HG03095 (cell line): ENCODE results near the gene TCF3.

ENCODE experiments used
- ATAC-seq: cut with Tn5 transposase; IDR thresholded peaks from one replicate; pipeline ENCODE4 v1.9.1; 2021; ENCODE audit warnings: moderate library complexity; ENCODE audit not compliant: unreplicated experiment

The TCF3 gene

DNA sequence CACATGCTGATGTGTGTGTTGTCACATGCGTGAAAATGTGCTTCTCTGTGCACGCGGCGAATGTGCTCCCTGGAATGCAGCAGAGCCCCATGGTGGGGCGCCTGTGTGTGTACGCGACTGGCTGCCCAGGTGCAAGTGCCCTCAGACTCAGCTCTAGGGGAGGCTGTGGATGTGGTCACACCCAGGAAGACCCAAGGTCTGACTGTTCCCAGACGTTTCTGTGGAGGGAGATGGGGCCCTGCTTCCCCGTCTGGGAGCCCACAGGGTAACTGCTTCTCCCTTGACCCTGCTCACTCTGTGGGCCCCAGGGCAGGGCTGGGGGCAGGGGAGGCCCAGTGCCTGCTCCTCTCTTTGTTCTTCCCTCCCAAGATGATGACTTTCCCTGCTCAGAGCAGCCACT lies 39.3 kb downstream of the TCF3 start:
- no peak for ATAC-seq

DNA sequence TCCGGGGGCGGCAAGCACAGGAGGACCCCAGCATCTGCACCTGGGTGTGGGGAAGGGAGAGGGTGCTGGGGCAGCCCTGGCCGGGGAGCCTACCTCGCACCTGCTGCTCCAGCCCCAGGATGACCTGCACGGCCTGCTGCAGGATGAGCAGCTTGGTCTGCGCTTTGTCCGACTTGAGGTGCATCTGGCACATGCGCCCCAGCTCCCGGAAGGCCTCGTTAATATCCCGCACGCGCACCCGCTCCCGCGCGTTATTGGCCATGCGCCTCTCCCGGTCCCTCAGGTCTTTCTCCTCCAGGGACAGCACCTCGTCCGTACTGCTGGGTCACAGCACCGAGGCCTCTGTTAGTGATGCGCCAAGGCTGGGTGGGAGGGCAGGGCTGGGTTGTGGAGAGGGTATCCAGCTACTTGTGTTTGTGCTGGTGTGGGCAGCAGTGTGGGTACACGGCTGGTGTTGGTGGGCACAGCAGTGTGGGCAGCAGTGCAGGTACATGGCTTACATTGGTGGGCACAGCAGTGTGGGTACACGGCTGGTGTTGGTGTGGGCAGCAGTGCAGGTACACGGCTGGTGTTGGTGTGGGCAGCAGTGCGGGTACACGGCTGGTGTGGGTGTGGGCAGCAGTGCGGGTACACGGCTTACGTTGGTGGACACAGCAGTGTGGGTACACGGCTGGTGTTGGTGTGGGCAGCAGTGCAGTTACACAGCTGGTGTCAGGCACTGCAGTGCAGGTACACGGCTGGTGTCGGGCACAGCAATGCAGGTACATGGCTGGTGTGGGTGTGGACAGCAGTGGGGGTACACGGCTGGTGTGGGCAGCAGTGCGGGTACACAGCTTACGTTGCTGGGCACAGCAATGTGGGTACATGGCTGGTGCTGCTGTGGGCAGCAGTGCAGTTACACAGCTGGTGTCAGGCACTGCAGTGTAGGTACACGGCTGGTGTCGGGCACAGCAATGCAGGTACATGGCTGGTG lies 40.0 kb downstream of the TCF3 start:
- ATAC-seq, result no peak

DNA sequence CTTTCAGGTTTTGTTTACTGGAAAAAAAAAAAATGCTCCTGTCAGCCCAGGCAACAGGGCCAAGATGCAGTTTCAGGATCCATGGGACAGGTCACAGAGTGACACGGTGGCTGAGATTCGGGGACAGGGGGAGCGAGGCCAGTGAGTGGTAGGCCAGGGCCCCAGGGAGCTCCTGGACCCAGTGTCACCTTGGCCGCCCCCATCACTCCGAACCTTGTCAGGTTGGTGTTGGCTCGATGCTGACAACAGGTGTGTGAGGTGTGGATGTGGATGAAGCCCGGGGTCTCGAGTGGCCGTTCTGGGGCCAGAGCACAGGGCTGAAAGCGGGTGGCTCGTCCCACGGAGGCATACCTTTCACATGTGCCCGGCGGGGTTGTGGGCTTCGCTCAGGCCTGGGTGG lies 41.1 kb downstream of the TCF3 start:
- no peak for ATAC-seq

DNA sequence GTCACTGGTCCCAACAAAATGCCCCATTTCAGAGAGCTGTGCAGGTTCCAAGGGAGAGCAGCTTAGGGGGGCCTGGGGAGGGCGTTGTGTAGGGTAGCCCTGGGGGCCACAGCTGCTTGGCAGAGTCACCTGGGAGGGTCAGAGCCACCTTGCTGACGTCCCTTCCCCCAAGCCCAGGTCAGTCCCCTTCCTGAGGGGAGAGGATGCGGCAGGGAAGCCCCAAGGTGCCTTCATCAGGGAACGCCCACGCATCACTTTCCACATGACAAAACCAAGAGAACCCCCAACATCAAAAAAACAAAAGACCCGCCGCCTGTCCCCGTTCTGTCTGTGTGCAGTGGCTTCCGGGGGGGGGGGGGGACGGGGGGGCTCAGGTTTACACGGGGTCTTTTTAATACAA lies 41.8 kb downstream of the TCF3 start:
- no peak for ATAC-seq

DNA sequence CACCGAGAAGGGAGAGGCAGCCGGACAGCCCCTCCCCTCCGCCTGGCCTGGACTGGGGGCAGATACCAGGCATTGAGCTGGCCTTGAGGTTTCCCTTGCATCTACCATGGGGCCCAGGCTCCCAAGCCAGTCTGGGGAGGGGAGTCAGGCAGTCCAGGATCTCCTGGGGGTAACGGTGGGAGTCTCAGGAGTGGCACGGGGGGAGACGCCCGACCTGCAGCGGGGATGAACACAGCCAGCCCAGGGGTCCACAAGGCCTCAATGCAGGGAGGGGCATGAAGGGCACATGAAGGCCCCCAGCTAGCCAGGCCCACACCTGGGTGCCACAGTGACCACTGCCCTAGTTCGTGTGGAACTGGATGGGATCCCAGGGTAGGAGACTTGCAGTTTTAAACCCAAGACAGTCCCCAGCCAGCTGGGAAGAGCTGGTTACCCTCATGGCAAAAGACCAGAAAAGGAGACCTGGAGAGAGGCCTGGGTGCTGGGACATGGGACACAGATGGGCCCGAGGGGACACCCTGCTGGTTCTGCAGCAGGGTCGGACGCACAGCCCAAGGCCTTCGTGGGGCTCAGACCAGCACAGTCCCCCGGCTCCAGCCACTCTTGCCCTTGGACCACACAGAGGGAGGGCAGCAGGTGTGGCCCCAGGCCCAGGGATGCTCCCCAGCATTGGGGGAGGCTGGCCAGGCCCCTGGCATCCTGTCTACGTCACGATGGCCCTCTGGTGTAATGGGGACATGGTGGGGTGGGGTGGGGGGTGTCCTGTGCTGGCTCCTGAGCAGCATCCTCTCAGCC lies 42.5 kb downstream of the TCF3 start:
- ATAC-seq, result no peak

DNA sequence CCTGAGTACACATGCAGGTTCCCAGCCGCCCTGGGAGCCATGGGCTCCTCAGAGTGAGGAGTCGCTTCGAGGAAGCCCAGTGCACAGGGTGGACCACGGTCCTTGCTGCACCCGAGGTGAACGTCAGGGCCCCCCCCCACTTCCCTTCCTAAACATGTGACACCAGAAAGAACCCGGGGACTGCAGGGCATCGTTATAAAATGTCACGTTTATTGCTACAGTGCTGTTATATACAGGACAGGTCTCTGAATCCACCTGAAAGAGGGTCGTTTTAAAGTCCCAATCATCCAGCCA lies 43.4 kb downstream of the TCF3 start:
- ATAC-seq, result no peak

DNA sequence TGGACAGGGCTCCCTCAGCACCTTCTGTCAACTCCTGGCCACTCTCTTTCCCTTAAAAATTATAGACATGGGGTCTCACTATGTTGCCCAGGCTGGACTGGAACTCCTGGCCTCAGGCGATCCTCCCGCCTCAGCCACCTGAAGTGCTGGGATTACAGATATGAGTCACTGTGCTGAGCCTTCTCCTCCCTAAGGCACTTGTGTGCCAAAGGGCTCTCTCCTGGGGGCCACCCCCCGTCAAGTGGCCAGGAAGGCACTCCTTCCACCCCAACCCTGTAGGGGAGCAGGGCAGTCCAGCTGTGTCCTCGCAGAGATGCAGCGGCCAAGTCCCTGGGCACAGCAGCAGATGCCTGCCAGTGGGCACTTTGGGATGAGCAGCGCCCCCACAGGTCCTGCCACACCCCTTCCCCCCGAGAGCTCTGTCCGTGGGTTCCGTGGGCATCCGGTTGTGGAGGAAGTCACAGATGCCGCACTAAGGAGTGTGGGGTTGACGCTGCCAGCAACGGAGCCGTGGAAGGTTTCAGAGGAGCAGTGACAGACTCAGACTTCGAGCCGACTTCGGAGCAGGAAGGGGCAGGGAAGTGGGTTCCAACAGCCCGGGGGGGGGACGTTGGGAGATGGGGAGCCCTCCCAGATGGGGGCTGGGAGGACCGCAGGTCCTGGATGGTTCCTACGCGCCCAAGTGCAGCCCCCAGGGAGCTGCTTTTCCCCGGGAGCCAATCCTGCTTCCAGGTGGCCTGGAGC lies 43.9 kb downstream of the TCF3 start:
- ATAC-seq, result no peak

DNA sequence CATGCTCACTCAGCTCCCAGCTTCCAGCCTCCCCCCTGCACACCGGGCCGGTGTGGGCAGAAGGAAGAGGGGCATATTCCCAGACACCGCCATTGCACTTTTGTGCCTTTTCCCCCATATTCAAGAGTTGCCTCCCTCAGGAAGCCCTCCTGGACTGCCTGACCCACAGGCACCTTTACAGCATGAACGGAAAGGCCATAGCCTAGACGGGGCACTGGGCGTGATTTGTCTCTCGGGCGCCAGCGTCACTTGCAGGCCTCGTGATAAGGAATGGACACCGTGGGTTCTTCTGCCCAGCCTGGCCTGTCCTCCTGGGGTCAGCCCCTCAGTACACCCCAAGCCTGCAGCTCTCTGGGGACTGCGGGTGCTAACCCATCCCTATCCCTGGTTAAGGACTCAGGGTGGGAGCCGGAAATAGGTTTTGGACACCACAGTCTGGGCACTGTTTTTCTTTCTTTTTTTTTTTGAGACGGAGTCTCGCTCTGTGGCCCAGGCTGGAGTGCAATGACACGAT lies 46.2 kb downstream of the TCF3 start:
- ATAC-seq, result no peak

DNA sequence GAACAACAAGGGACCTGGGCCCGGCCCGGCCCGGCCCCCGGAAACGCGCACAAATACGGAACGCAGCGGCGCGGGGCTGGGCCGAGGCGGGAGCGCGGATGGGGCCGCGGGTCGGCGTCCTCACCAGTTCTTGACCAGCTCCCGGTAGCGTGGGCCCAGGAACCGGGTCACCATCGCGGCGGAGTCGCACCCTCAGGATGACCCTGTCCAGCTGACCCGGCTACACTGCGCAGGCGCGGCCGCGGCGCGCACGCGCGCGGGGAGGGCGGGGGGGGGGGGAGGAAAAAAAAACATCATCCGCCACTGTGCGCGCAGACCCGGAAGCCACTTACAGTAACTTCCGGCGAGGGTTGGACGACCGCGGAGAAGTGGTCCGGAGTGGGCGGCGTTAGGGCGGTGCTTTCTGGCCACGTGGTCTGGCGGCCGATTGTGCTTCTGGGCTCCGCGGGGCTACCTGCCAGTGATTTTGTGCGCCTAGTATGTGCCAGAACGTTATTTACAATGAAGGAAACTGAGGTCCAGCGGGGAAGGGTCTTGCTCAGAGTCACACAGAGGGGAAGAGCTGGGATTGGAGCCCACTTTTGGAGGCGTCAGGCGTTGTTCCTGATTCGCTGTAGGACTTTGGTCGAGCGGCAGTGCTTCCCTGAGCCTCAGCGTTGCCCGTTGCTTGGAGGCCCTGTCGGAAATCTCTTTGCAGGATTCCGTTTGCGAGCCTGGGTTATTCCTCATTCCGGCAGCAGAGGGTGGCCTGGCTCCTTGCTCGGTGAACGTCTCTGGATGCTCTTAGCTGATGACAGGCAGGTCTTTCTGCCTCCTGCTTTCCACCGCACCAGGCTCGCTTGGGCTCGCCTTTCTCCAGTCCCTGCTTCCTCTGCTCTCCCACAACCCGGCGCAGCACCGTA lies 46.9 kb downstream of the TCF3 start, which contains the start of gene UQCR11:
Gene UQCR11 (minus strand): TSS at position 227 of the 902 bp plus-strand sequence. CDS start 53 bp downstream, at position 174.
- peak; percentile 77 for ATAC-seq

DNA sequence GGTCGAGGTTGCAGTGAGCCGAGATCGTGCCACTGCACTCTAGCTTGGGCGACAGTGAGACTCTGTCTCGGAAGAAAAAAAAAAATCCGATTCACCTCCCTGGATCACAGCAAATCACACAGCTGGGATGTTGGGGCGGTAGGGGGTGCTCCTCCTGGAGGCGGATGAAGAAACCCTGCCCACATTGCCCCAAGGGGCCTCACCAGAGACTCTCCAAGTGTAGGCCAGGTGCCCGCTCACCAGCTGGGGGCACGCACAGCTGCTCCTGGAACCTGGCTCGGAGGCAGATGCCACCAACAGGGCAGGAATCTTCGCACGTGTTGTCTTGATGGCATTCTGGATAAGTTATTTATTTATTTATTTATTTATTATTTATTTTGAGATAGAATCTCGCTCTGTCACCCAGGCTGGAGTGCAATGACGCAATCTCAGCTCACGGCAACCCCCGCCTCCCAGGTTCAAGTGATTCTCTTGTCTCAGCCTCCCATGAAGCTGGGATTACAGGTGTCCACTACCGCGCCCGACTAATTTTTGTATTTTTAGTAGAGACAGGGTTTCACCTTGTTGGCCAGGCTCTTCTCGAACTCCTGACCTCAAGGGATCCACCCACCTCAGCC lies 50.2 kb downstream of the TCF3 start:
- no peak for ATAC-seq

DNA sequence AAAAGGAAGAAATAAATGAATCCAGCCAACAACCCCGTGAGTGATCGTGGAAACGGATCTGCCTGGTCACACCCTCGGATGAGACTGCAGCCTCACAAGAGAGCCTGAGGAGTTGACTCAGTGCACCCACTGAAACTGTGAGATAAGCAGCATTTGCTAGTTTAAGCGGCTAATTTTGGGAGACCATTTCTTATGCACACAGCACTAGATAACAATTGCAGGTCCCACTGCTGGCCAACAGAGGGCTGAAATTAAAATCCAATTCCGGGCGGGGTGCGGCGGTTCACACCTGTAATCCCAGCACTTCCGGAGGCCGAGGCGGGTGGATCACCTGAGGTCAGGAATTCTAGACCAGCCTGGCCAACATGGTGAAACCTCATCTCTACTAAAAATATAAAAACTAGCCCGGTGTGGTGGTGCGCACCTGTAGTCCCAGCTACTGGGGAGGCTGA lies 50.8 kb downstream of the TCF3 start:
- ATAC-seq, result no peak

DNA sequence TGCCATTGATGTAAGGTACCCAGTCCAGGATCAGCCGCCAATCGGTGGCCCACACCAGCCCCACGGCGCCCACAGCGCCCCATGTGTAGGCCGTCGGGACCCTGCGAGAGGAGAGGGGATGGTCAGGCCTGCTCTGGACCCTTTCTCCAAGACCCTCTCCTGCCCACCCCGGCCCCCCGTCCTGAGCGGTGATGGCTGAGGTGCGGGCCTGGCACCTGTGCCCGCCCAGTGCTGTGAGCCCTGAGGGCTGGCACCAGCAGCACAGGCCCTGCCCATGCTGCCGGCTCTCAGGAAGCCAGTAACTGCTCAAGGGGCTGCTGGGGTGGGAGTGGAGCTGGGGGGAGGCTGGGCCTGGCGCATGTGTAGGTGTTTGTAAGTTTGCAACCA lies 53.0 kb downstream of the TCF3 start:
- ATAC-seq, result no peak

DNA sequence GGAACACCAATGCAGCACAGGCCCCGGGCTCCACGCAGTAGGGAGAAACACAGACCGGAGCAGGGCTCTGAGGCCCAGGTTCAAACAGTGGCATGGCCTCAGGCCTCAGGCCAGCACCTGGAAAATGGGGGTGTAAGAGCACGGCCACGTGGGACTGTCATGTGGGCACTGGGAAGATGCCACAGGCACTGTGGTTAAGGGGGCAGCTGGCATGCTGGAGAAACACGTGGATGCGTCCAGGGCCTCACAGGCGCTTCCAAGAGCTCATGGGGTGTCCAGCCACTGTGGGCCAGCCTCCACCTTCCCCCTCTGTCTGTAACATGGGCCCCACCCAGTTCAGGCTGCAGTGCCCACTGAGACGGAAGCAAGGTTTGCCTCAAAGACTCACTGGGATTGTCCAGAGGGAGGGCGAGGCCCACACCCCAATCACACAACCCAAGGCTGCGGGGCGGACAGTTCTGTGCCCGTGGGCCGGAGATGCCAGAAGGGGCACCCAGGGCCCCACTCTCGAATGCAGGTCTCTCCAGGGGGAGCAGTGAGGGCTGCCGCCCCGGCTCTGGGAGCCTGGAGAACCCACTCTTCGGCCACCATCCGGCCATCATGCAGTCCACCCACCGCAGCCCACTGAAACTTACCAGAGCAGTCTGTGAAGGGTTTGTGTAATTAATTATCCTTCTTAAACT lies 53.5 kb downstream of the TCF3 start:
- no peak for ATAC-seq

DNA sequence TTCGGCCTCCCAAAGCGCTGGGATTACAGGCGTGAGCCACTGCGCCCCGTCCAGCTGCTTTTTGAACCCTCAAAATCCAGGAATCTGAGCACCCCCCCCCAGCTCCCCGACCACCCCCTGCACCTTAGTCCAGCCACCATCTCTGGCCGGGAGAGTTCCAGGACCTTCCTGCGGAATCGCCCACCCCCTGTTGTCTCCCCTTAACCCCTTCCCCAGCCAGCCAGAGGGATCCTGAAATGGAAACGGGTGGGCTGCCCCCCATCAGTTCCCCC lies 59.0 kb downstream of the TCF3 start:
- ATAC-seq, result no peak

DNA sequence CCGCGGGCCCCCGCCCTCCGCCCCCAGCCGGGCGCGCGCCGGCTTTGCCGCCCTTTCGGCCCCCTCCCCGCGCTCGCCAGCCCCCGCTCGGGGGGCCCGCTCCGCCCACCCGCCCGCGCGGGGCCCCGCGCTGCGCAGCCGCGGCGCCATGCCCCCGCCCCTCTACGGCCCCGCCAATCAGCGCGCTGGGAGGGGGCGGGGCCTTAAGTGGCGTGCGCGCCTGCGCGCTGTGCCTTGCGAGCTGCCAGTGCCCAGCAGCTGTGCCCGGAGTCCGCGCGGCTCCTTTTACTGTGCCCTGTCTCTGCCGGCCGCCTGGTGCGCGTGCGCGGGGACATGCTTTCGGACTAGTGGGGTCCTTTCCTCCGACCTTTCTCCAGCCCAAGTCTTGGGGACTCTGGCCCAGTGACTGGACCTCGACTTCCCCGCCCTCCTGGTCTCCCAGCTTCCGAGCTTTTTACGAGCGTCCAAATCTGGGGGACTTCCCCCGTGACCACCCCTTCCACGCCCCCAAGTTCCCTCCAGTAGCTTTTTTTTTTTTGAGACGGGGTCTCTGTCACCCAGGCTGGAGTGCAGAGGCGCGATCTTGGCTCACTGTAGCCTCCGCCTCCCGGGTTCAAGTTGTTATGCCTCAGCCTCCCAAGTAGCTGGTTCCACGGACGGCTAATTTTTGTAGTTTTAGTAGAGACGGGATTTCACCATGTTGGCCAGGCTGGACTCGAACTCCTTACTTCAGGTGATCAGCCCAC lies 59.5 kb downstream of the TCF3 start, which contains the start of gene MBD3:
Gene MBD3 (minus strand): TSS at position 111 of the 746 bp plus-strand sequence. CDS start 234 bp downstream, outside the sequence.
- peak; percentile 58 for ATAC-seq

DNA sequence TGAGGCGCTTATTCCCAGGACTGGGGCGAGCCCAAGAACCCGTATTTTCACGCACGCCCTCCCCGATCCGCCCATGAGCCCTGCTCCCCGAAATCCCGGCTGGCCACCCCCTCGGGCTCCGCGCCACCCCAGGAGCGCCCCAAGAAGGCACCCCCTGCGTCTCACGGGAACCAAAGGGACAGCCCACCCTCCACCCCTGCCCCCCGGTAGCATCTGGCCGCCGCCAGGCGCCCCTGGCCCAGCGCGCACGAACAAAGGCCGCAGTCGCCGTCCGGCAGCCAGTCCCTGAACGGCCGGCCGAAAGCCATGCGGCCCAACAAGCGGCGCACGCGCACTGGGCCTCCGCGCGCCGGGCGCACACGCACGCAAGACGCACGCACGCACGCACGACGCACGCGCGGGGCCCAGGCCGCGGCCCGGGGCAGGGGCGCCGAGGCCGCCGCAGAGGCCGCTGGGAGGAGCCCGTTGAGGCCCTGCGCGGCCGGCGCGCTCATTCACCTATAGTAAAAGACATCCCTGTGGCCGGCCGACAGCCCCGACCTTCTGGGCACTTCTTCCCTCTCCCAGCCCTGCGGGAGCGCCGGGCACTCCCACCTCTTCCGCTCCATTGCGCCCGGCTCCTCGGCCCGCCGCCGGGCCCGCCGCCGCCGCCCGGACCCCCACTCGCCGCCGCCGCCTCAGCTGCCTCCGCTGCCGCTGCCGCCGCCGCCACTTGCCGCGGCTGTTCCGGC lies 60.2 kb downstream of the TCF3 start:
- ATAC-seq, result peak; percentile 47

DNA sequence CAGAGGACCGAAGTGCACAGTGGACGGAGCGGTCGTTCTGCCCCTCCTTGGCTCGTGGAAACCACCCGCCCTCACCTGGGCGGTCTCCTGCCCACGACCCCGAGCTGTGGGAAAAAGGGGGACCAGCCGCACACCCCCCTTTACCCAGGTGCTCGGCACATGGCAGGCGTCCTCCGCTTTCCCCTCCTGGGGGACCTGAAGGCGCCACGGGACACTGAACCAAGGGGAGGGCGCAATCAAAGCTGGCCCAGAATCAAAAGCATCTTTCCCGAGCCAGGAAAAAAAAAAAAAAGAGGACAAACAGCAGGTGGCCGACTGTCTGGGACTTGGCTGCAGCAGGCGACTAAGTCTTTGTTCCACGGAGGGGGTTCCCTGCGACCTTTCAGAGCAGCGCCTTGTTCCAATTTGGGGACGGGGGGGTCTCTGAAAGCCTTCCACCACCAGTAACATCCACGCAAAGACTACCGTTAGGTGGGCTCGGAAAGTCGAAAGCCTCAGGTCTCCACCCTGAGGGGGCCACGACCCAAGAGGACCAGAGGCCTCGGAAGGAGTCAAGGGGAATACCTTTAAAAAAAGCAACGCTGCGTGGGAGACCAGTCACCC lies 60.9 kb downstream of the TCF3 start:
- no peak for ATAC-seq
